HG03097 (cell line): ENCODE measurements around the gene CROCC2.

Experiments used
- ATAC-seq: cut with Tn5 transposase; IDR thresholded peaks from one replicate; pipeline ENCODE4 v1.9.1; 2021; ENCODE audit not compliant: unreplicated experiment, low FRiP score

Gene CROCC2

DNA sequence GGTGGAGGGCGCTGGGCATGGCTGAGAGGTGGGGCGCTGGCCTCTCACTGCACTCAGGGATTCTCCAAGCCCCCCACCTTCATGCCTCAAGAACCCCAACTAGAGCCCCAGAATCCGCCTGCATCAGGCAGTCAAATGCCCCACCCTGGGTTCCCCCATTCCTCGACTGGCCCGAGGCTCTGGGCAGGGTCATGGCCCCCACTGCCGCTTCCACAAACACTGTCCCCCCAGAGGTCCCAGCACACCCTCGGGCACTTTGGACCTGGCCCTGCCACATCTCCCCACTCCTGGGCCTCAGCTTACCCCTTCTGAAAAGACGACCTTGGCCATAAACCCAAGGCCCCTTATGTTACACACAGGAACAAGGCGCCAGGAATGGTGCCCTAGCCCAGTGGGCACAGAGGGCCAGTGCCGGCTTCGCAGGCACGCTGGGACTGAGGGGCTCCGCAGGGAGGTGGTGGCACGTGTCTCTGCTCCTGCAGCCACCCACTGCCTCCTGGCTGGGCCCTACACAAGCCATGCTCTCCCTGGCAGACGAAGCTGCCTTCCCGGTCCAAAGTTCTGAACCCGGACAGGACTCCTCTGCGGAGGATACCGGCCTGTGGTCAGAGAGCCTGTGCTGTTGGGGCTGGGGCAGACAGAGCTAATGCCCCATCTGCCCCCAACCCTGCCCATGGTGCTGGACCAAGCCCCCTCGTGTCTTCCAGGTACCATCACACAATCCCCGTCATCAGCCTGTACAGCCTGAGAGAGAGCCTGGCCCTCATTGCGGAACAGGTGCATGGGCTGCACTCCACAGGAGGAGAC is 30.7 kb upstream of the CROCC2 start:
- no peak for ATAC-seq

DNA sequence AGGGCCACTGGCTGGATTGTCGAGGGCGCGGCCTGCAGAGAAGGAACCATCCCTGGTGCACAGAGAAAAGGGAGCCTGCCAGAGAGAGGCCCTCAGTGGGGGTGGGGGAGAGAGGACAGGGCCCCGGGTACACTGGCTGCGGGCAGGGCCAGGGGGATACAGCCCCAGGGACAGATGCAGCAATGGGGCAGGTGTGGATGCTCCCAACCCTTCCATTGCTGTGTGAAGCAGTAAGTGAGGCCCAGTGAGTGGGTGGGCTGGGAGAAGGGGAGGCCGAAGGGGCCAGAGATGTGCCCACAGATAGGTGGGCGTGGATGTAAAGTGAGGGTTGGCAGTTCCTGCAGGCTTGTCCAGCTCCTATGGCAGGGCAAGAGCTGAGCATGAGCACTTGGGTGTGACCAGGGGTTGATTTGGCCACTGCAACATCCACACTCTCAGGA is 30.1 kb upstream of the CROCC2 start:
- ATAC-seq = no peak

DNA sequence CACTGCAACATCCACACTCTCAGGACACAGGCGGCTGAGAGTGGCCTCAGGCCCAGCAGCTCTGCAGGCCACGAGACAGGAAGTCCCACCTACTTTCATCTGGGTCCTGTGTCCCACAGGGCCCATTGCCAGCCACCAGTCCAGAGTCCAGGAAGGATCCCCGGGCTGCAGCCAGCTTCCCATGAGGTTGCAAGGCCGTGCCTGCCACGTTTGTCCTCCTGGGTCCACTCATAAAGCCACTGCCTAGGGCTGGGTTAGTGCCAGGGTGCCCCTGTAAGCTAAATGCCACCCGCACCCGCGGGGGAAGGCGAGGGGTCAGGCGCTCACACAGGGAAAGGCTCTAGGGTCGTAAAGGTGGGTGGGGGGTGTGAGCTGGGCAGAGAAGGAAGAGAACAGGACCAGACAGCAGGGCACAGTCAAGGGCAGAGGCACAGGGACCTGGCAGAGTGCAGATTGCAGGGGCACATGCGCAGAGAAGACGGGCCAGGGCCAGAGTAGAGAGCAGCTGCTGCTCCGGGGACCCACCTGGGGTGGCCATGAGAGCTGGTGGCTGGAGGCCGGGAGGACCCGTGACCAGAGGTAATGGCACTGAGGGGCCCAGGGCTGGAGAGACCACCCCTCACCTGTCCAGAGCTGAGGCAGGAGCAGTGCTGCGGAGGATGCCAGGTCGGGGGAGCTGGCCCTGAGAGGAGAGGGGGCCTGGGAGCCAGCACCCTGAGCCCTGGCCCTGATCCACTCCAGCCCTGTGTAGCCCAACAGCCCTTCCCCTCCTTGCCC is 29.5 kb upstream of the CROCC2 start:
- ATAC-seq = no peak

DNA sequence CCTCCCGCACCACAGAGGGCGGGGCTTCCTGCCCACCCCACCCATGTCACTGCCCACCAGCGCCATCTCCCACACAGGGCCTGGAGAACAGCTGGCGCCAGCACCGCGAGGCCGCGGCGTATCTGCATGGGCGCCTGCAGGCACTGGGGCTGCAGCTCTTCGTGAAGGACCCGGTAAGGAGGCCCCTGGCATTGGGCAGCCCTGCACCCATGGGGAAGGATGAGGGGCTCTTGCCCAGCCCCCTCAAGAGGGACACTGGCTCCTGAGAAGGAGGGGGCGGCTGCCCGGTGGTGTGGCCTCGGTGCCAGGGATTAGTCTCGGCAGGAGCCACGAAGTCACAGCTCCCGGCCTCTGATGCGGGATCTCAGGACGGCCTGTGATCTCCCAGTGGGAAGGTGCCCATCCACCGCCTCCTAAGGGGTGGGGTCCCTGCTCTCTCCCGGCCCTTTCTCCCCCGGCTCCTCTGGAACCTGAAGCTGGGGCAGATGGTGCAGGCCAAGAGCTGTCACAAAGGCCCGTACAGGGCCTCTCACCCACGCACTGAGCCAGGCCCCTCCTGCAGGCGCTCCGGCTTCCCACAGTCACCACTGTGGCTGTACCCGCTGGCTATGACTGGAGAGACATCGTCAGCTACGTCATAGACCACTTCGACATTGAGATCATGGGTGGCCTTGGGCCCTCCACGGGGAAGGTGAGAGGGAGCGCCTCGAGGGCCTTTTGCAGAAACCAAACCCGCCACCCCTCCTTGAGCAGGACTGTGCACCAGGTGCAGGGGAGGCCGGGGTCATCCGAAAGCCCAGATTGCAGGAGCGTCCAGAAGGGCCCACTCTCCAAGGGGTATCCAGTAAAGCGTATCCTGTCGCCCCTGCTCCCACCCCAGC is 28.4 kb upstream of the CROCC2 start:
- ATAC-seq = no peak

DNA sequence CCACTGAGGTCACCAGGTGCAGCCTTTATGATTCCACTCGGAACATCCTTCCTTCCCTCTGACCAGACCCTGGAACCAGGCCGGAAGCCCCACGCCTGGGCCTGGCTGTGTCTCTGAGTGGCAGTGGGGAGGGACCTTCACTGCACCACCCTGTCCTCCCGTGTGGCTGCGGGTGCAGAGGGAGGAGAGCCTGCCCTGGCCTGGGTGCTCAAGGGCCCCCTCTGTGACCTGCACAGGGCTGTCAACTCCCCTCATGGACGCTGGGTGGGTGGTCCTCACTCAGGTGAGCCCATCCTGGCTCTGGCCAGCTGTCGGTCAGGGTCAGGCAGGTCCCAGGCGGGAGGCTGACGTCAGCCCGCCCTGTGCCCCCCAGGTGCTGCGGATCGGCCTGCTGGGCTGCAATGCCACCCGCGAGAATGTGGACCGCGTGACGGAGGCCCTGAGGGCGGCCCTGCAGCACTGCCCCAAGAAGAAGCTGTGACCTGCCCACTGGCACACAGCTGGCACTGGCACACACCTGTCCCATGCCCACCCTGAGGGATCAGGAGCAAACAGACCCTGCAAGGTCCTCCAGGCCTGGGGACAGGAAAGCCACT is 27.7 kb upstream of the CROCC2 start:
- ATAC-seq = no peak

DNA sequence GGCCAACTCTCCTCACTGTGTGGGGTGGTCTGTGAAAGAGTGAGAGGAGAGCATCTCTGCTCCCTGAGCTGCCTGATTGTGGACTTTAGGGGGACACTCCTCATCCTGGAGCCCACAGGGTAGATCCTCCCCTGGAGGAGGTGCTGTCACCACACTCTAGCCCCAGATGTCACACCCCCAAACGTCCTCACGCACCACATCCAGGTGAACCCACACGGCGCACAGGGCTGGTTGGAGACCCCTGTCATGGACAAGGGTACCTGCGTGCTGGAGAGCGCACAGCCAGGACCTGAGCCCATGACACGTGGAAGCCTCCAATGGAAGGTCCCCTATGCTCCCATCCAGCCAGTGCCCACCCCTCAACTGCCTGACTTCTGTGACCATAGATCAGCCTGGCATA is 27.0 kb upstream of the CROCC2 start:
- ATAC-seq = no peak

DNA sequence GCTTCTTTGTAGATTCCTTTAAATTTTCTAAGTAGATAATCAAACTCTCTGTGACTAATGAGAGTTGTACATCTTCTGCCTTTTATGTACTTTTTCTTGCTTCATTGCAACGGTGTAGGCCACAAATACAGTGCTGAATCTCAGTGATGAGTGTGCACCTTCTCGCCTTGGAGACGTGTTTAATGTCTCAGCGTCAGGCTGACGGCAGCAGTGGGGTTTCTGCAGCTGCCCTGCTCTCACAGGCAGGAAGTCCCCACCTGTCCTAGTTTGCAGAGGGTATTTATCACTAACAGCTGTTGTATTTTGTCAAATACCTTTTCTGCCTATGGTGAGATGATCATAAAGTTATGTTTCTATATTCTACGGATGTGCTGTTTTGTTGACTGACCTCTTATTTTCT is 24.2 kb upstream of the CROCC2 start:
- no peak for ATAC-seq

DNA sequence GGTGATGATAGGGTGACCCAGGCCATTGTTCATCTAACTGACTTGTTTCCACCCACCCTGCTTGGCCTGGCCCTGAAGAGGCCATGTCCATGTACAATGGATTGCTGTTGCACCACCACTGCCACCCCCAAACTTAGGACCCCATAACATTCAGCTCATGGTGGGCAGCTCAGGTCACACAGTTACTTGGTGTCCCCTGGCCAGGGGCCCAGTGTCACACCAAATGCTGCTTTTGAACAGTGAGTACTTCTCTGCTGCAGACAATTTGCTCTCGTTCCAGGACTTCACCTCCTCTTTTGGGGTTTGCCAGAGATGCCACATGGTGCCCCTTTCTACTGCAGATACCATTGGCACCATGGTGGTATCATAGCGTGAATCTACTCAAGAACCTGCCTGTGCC is 21.9 kb upstream of the CROCC2 start:
- ATAC-seq = no peak

DNA sequence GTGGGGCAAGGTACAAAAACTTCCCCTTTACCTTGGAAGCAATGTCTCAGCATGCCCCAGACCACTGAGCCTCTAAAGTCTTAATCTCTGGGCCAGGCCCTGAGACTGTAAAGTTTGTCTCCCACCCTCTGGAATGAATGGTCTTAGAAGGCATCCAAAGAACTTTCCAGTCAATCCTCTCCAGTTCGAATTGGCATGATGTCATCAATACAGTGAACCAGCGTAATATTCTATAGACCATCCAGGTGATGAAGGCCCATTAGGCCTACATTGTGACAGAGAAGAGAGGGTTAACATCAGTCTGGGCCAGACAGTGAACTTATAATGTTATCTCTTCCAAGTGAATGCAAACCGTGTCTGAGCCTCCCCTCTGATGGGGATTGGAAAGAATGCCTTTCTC is 21.4 kb upstream of the CROCC2 start:
- ATAC-seq = no peak

DNA sequence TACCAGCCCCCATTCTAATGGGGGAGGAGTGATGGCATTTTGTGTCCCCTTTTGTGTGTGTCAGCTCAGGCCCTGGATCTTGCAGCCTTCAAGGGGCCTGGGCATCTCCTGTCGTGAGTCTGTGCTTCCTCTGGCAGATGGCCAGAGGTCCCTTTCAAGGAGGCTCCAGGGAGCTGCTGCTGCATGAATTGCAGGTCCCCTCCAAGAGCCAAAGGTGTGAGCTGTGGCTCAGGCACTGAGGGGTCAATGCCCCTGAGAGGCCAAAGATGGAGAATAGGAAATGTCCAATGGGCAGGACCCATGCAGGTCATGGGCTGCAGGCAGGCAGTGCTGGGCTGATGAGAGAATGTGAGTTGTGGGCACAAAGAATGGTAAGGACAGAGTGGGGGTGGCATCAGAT is 20.6 kb upstream of the CROCC2 start:
- ATAC-seq = no peak

DNA sequence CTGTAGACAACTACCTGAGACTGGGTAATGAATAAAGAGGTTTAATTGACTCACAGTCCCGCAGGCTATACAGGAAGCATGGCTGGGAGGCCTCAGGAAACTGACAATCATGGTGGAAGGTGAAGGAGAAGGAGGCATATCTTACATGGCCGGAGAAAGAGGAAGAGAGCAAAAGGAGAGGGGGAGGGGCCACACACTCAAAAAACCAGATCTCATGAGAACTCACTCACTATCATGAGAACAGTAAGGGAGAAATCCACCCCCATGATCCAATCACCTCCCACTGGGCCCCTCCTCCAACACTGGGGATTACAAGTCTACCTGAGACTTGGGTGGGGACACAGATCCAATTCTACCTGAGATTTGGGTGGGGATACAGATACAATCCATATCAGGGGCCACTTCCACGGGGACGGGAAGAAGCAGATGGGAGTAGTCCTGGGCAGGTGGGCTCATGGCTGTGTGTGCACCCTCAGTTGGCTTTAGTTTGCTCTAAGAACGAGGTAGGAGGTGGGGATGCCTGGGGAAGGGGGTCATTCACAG is 20.0 kb upstream of the CROCC2 start:
- ATAC-seq = no peak

DNA sequence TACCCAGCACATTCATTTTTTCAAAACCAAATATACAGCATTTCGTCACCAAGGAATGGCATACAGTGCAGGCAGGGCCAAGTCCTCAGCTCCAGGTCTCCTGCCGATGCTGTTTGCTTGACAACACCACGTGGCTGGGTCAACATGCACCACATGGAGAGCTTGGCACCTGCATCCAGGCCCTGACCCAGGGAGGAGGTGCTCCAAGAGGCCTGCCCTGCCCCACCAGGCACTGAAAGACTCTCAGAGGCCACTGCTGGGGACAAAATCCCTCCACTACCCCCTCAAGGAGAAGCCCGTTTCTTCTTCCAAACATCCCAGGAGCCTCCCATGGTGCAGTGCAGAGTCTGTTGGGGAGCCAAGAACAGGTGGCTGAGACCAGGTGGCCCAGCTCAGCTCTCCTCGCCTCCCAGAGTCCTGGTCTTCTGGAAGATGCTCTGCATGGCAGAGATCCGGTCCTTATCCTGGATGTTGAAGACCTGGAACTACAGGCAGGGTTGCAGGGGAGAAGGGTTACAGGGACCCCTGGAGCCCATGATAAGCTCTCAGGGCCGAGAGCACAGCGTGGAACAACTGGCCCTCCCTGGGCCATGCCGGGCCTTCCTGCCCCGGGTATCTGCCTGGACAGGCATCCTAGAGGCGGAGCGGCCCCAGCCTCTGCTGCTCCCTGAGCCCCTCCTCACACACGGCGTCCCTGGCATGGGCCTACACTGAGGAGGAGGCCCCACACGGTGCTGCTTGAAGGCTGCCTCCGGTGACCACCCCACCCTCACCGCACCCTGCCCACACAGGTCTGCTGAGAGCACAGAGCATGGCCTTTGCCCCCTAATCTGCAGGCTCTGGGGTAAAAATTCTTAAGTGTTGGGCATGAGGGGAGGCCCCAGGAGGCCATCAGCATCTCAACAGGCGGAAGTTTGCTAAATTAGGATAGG is 19.2 kb upstream of the CROCC2 start:
- ATAC-seq = no peak

DNA sequence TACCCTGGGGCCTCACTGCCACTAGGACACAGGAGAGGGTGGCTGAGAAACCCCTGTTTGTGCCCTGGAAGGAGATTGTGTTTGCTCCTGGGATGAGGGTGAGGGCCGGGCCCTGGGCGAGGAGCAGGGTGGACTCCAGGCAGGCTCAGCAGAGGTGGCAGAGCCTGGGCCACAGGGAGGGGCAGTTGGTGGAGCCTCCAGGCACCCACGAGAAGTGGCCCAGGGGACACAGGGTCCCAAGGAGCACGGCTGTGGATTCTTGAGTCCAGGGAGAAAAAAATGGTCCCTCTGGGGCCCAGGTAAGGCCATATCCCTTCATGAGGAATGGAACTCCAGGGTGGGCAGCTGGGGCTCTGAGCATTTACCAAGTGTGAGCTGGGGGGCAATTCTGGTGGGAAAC is 18.5 kb upstream of the CROCC2 start:
- no peak for ATAC-seq

DNA sequence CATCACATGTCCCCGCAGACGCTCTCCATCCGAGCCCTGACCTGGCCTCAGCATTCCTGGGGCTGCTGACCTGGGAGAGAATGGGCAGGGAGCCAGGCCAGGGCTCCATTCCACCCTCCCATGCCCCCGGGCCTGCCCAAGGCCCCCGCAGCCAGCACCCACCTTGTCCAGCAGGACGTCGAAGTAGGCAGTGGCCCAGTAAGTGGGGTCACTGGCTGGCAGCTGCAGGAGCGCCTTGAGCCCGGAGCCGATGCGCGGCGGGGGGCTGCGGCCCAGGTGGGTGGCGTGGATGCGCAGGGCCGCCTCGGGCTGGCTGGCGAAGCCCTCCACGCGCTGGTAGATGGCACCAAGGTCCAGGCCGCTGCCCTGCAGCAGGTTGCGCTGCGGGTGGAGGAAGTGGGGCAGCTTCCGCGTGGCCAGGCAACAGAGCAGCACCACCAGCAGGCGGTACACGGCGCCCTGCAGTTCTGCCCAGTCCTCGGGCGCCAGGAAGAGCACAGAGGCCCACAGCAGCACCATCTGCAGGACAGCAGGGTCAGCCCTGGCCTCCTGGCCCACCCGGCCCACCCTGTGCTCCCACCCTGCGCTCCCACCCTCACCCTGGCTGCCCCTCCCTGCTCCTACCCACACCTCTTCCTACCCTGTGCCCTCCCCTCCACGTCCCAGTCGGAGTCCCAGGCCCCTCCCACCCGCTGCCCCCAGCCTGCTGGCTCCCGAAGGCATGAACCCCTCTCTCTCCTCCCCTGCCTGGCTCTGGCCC is 17.8 kb upstream of the CROCC2 start:
- ATAC-seq = no peak

DNA sequence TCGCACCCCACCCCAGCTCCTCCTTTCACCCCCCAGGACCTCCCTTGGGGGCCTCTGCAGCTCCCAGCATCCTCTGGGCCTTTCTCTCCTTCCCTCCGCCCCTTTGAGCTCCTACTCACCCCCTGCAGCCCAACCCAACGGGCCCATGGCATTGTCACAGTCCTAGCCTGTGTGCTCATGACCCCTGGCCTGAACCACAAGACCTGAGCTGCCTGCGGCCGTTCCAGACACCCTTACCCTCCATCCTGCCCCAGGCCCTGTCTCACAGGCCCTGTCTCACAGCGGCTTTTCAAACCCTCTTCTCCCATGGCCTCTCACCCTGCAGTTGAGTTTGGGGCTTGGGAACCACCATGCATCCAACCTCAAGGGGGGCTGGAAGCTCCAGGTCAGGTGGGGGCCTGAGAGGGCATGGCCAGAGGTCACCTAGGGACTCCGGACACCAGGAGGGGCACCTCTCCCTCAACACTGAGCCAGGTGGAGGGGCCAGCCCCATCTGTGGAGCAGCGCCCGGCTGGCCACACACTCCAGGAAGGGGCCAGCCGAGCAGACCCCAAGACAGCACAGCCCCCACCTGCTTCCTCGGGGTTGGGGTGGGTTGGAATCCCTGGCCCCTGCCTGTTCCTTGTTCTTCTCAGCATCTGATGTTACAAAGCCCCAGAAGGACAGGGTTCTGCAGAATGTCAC is 17.1 kb upstream of the CROCC2 start:
- ATAC-seq = no peak

DNA sequence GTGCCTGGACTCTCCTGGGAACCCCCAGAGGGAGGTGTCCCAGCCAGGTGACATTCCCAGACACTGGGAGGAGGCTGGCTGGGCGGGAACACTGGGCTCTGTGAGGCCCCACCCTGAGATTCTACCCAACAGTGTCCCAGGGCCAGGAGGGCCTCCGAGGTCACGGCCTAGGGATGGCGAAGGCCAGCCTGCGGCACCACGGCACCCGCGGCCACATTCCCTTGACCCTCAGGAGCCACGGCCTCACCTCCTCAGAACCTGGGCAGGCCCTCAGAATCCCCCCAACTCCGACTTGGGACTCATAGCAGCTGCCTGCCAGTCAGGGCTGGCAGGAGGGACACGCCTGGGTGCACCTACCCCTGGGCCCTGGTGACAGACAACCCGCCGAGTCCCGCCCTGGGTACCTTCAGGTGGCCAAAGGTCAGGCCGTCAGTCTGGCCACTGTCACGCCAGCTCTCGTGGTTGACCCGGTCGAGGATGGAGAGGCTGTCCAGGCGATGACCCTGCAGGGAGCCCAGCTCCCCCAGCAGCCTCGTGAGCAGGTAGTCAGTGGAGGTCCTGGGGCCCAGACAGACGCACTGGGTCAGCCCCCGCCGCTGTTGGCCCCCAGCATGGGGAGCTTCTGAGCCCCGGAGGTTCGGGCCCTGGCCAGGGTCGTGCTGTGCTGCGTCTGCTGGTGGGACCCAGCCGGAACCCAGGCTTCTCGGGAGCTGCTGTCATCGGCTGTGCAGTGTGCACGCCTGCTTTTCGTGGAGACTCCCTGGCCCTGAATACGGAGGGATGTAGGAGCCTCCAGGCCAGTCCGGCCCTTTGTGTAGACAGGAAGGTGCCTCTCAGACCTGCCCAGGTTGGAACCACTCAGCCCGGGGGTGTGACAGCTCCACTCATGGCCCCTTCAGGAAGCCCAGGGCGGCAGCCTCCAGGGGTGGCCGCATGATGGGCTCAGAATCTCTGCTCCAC is 16.3 kb upstream of the CROCC2 start:
- no peak for ATAC-seq

DNA sequence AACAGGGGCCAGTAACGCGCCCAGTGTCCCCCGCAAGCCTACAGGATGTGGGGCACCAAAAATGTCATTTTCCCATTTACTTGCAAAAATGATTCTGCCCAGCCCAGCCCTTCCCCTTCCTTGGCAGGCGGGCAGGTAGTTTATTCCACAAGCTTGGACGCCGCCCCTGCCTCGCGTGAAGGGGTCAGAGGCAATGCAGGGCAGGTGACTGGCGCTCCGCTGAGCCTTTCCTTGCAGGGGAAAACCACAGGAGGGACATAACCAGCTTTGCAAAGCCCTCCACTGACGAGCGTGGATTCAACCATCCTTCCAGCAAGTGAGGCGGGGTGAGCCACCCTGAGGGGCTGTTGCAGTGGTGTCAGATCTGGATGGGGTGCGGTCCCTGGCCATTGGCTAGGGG is 15.4 kb upstream of the CROCC2 start:
- no peak for ATAC-seq
